ENCODE measurements around the gene NEDD4L.

Gene NEDD4L

GRCh38 chr18:58218117-58218516 lies 174.1 kb downstream of the NEDD4L start:
- peak; percentile 34 for DNase-seq

- DNase-seq = peak; percentile 79
Observed at GRCh38 chr18:58221060-58221725, 177.2 kb downstream of the NEDD4L start.

- DNase-seq = peak; percentile 40
Observed at GRCh38 chr18:58222432-58223125, 178.6 kb downstream of the NEDD4L start.

DNA sequence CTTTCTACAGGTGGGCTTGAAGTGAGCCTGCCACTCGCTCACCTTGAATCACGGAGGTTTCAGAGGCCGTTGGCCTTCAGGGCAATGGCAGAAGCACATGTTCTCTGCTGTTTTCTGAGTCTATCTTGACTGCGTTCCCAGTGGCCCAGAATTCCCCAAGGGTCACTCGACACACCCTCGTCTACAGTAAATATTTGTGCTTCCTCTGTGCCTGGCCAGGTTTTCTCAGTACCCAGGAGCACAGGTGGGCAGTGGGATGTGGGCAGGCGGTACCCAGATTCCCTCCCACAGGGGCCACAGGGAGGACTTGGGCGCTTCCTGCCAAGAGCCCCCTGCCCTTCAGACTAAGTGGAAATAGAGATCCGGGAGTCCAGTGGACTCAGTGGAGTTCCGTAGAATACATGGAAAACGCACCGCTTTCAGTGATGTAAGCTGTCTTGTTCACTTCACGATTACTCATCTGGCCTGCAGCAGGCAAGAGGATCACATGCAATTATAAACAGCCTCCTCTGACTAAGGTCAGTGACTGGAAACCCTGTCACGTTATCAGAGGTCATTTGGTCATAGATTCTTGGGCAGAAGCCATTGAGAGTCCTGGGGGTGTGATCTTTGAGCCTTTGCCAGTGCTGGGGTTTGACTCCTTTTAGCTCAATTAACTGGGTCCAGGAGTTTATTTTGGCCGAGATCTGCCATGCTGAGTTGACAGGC lies 179.8 kb downstream of the NEDD4L start:
- DNase-seq = peak; percentile 90

GRCh38 chr18:58224425-58224750 lies 180.4 kb downstream of the NEDD4L start:
- DNase-seq = no peak

GRCh38 chr18:58225101-58225500 lies 181.1 kb downstream of the NEDD4L start:
- DNase-seq = no peak

DNA sequence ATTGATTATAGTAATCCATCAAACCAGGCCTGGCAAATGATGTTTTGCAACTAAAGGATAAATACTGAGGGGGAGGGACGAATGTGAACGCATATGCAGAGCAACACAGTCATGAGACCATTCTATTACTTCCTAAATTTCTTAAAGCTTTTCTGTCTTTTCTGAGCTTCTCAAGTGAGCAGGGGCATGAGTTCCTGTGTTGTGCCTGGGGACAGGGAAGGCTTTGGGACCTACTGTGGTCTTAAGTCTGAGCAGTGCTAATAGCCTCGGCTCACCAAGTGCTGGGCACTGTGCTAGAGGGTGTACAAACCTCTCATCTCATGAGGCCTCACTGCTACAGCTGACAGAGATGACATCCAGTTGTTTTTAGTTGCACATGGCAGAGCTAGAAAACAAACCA lies 182.4 kb downstream of the NEDD4L start:
- no peak for DNase-seq

DNA sequence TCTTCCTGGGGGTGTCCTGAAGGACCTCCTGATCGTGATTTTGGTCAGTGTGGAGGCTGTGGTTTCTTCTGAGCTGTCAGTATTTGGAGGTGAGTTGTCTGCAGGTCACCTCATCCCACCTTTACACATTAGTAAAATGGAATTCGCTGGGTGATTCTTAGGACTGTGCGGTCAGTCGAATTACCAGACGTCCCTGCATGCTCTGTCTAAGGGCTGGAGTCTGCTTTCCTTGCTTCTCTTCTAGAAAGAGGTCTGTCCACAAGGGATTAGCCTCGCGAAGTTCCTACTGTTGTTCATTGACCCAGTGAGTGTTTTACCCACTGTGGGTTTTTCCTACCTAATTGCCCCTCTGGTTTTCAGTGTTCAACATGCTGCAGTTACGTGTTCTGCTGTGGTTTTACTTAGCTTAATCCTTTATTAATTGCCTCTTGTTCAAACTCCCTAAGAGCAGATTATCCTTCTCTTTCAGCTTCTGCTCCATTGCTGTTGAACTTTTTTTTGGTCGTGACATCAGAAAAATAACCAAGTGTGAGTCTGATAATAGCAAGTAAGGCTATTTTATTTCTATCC lies 183.4 kb downstream of the NEDD4L start:
- DNase-seq = no peak

GRCh38 chr18:58228176-58228575 lies 184.2 kb downstream of the NEDD4L start:
- no peak for DNase-seq

DNA sequence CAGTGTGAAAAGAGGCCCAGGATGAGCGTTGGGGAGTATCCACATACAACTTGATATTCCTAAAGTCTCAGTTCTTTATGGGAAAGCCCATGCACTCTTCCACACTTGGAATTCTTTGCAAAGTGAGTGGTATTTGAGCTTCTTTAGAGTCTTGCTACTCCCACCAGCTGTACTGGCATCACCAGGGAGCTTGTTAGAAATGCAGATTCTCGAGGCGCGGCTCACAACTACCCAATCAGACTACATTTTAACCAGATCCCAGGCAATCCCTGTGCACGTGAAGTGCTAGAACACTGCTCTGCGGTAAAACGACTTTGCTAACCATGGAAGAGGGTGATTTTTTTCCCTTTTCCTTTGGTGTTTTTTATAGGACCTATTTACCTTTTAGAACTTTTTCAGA lies 184.7 kb downstream of the NEDD4L start:
- DNase-seq = no peak

GRCh38 chr18:58229162-58229561 lies 185.1 kb downstream of the NEDD4L start:
- no peak for DNase-seq

- no peak for DNase-seq
Observed at GRCh38 chr18:58230438-58231179, 186.6 kb downstream of the NEDD4L start.

DNA sequence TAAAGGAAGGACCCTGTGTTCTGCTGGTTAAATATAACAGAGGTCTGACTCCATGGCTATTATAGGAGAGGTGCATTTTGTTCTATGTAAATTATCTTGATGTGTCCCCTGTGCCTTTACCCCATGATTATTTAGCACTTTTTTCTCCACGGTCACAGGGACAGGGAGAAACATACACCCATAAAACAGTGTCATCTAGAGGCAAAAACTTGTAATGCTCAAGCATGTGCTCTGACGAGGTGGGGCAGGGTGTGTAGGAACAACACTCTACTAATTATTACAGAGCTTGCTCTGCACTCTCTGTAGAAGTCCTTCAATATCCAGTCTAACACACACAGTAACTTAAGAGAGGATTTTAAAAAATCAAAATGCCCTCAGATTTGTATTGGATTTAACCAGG lies 187.9 kb downstream of the NEDD4L start:
- no peak for DNase-seq

DNA sequence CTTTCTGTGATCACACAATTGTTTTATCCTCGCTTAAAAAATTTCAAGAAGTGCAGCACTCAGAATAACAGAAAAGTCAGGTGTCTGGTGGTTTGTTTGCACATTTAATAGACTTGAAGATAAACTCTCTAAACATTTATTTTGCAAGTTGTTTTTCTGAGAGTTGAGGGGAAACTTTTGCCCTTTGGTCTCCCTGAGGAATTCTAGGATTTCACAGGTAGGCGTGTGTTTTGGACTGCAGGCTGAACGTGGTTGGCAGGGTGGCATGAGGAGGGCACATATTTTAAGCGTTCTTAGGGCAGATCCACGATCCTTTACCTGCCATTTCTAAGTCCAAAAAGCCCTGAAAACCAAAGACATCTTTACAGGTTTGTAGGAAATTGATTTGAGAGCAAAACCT lies 188.6 kb downstream of the NEDD4L start:
- DNase-seq = no peak

DNA sequence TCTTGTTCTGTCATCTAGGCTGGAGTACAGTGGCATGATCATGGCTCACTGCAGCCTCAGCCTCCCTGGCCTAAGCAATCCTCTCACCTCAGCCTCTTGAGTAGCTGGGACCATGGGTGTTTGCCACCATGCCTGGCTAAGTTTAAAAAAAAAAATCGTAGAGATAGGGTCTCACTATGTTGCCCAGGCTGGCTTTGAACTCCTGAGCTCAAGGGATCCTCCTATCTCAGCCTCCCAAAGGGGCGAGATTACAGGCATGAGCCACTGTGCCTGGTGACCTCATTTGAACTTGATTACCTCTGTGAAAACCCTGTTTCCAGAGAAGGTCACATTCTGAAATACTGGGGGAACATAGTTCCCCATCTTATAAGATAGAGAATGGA lies 190.3 kb downstream of the NEDD4L start:
- no peak for DNase-seq

DNA sequence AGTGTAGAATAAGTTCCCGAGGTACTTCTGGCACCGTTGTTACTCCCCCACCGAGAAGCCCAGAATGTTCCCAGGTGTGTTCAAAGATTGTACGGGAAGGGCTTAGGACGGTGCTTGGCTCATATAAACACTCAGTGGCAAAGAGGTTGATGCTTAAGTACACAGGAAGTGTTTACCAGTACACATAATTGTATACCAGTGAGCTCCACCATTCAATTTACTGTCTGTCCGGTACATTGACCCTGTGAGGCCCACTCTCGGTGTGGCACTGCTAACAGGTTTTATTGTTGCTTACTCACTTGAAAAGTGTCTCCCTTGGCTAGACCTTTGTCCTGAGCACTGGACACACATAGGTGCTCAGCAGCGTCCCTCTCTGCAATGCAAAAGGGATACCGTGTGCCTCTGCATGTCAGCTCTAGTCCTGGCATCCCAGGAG lies 191.0 kb downstream of the NEDD4L start:
- no peak for DNase-seq

DNA sequence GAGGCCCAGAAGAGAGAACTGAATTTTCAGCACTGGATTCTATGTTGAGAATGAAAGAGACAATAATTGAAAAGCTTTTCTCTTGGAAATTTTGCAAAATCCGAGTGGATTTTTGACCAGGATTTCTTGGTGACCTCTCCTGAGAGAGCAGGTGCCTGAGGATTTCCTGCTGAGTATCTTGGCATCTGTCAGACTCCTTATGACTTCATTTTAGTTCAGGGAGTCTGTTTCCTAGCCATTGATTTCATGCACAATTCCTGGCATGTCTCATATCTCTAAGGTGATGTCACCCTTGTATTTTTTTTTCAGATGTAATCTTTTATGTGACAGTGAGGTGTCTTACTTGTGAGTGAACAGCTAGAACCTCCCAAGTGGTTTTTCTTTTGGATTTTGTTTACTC lies 195.9 kb downstream of the NEDD4L start:
- no peak for DNase-seq

GRCh38 chr18:58241026-58241679 lies 197.1 kb downstream of the NEDD4L start:
- no peak for DNase-seq

GRCh38 chr18:58241877-58242276 lies 197.9 kb downstream of the NEDD4L start:
- DNase-seq = peak; percentile 96

GRCh38 chr18:58242435-58242834 lies 198.4 kb downstream of the NEDD4L start:
- DNase-seq = no peak

DNA sequence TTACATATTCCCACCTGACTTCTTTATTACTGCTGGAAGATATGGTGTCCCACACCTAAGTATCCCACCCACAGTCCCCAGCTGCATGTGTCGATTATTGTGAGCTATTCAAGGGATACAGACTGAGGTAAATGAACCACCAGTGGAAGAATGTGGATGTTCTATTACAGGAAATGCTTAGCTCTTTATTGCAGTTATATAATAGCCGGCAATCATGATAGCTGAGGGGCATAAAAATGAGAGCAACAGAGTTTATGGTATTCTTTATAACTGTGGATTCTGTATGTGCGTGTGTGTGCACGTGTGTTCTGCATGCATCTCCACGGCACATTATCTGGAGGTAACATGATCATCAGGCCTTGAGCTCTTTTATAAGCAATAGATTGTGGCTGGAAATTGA lies 198.9 kb downstream of the NEDD4L start:
- DNase-seq = no peak

GRCh38 chr18:58243401-58243800 lies 199.4 kb downstream of the NEDD4L start:
- DNase-seq = no peak
